Skeletal muscle satellite cell (primary cell): Measurements from ENCODE around the gene NEAT1.
A peak's percentile ranks its signal among the peaks of the same experiment; 100 is the strongest.
"Not testable (repeated sequence)": the region's sequence is repeated elsewhere in the genome, so short reads cannot be mapped to it uniquely, and the experiment has no call there.

Source experiments
- H3K27me3 ChIP-seq: 2 replicates; pipeline ENCODE4 v1.7.0; 2013; ENCODE audit warnings: low read length; ENCODE audit not compliant: control insufficient read depth, insufficient read depth
- H3K36me3 ChIP-seq: 2 replicates; pipeline ENCODE4 v1.7.0; 2013; ENCODE audit warnings: mild to moderate bottlenecking, control low read depth, low read length; ENCODE audit not compliant: insufficient read depth
- H3K4me1 ChIP-seq: 2 replicates; pipeline ENCODE4 v1.7.0; 2013; ENCODE audit warnings: low read length; ENCODE audit not compliant: control insufficient read depth, insufficient read depth
- H3K4me2 ChIP-seq: 2 replicates; pipeline ENCODE4 v1.7.0; 2013; ENCODE audit warnings: mild to moderate bottlenecking, low read length
- H3K4me3 ChIP-seq: 2 replicates; pipeline ENCODE4 v1.7.0; 2013; ENCODE audit warnings: low read length
- H3K9ac ChIP-seq: 2 replicates; pipeline ENCODE4 v1.7.0; 2013; ENCODE audit warnings: mild to moderate bottlenecking, low read depth, low read length, moderate library complexity
- H3K9me3 ChIP-seq: replicated peaks from 2 replicates; pipeline ENCODE4 v1.7.0; 2013; ENCODE audit warnings: mild to moderate bottlenecking, control low read depth, low read length

Gene NEAT1

DNA sequence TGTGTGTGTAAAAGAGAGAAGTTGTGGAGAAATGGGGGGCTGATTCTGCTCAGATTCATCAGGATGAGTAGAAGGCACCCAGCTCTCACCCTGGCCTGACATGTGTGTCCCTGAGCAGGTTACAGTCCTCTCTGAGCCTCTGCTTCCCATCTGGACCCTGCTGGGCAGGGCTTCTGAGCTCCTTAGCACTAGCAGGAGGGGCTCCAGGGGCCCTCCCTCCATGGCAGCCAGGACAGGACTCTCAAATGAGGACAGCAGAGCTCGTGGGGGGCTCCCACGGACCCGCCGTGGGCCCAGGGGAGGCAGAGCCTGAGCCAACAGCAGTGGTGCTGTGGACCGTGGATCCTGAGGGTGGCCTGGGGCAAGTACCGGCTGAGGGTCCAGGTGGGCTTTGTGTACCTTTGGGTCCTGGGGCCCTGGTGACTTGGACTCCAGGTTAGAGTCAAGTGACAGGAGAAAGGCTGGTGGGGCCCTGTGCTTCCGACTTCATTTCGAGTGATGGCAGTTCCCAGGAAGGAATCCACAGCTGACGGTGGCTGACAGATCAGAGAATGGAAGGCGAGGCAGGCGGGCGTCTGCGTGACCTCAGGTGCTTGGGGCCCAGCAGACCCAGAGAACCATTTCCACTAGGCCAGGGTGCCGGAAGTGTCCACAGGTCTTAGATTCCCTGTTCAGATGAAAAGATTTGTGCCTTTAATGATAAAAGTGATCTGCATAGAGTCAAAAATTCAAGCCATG lies 21.9 kb downstream of the NEAT1 start:
- Histone ChIP-seq H3K4me2 (peak overlapping the region; percentile 35), H3K27me3 (no peaks in the 10 kb centered on the region), H3K9me3 (no peaks in the 10 kb centered on the region), H3K36me3 (peaks cover 64% of the 10 kb centered on the region), H3K9ac (peak overlapping the region; percentile 22), H3K4me3 (no peak overlapping the region), H3K4me1 (peaks cover 65% of the 10 kb centered on the region)

DNA sequence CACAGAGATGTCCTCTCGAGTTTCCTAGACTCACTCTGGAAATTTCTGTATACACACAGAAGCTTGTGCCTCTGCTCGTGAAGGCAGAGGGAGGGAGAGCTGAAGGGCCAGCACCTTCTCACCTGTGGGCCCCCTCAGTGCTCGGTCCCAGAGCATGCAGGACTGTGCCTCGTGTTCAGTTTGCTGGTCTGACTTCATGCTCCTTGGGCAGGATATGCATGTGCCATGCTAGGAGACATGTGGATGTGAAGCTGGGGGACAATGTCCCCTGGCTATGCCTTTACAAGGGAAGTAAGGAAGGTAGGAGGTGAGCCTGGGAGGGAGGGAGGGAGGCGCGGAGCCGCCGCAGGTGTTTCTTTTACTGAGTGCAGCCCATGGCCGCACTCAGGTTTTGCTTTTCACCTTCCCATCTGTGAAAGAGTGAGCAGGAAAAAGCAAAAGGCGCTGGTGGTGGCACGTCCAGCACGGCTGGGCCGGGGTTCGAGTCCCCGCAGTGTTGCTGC lies 22.6 kb downstream of the NEAT1 start:
- Histone ChIP-seq H3K9me3 (no peaks in the 10 kb centered on the region), H3K4me2 (peak overlapping the region; percentile 35), H3K27me3 (no peaks in the 10 kb centered on the region), H3K4me3 (no peak overlapping the region), H3K9ac (peak overlapping the region; percentile 37), H3K4me1 (peaks cover 66% of the 10 kb centered on the region), H3K36me3 (peaks cover 57% of the 10 kb centered on the region)

DNA sequence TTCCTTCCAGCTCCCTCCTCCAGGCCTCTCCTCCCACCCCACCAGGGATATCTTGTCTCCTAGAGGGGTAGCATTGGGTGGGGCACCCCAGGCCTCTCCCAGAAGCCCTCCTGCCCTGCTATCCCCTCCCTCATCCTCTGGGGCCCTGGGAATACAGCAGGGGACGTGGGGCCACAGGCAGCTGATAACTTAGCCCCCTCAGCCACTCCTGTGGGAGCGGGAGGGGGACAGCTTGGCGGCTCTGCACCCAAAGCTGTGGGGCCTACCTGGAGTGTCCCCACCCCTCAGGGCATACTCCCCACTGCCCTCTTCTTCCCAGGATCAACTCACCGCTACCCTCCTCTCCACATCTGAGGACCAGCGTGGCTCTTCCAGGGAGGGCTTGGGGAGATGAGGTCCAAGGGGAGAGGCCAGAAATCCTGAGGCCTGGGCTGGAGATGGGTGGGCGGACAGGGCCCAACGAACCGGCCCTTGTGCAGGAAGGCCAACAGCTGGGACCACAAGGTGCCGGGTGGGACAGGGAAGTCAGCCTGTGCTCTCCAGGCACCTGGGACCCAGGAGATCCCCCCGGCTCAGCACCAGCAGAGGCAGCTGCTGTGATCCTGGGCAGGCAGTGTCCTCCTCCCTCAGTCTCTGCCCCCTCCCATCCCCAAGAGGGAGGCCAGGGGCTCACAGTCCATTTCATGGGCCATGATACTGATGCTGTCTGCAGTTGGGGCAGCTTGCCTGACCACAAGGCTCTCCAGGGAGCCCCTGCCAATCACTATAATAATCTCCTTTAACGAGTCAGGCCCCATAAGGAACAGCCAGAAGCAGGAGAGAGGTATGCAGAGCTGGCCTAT lies 23.2 kb downstream of the NEAT1 start:
- Histone ChIP-seq H3K36me3 (peaks cover 55% of the 10 kb centered on the region), H3K9me3 (no peaks in the 10 kb centered on the region), H3K4me1 (peaks cover 64% of the 10 kb centered on the region), H3K4me2 (peak overlapping the region; percentile 2), H3K9ac (peak overlapping the region; percentile 37), H3K4me3 (peak overlapping the region; percentile 22), H3K27me3 (no peaks in the 10 kb centered on the region)

DNA sequence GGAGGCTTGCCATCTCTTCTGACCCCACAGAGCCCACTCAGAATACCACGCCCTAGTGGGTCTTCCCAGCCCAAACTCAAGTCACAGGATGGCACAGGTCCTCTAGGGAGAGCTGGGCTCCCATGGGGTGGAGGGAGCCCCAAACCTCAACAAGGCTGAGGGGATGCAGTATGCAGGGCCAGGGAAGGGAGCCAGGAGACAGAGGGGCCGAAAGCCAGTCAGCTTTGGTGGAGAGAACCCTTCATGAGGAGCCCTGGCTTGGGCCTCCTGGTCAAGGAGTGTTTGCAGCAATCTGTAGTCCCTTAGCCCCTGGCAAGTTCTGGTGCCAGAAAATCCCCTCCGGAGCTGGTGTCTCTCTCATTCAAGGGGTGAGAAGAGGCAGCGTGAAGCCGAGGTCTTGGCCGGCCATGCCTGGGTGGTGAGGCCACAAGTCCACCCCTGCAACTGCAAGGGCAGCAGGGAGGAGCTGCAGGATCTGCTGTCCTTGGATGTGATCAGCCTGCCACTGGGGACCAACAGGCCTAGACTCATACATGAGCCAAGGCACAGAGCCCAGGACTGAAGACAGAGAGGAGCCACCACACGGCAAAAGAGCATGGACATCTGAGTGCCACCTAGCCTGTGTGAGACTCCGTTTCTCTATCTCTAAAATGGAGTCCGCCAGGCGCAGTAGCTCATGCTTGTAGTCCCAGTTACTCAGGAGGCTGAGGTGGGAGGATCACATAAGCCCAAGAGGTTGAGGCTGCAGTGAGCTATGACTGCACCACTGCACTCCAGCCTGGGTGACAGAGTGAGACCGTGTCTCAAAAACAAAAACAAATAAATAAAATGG lies 24.1 kb downstream of the NEAT1 start:
- Histone ChIP-seq H3K9ac (peak overlapping the region; percentile 37), H3K27me3 (no peaks in the 10 kb centered on the region), H3K4me3 (no peak overlapping the region), H3K9me3 (no peaks in the 10 kb centered on the region), H3K4me2 (peak overlapping the region; percentile 2), H3K4me1 (peaks cover 63% of the 10 kb centered on the region), H3K36me3 (peaks cover 55% of the 10 kb centered on the region)

DNA sequence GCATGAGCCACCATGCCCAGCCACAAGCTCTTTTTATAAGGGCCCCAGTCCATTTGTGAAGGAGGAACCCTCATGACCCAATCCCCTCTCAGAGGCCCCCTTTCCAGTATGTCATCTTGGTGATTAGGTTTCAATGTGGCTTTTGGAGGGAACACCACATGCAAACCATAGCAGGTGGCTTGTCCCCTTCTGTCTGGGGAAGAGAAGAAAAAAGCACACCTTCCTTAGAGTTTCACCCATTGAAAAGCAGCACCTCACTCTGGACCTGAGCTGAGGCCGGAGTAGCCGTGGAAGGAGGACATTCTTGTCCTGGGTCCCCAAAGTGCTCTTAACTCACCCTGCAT lies 25.4 kb downstream of the NEAT1 start:
- Histone ChIP-seq H3K9ac (peak overlapping the region; percentile 48), H3K4me2 (peak overlapping the region; percentile 43), H3K4me3 (peak overlapping the region; percentile 10), H3K9me3 (no peaks in the 10 kb centered on the region), H3K36me3 (peaks cover 58% of the 10 kb centered on the region), H3K4me1 (peaks cover 60% of the 10 kb centered on the region), H3K27me3 (no peaks in the 10 kb centered on the region)

DNA sequence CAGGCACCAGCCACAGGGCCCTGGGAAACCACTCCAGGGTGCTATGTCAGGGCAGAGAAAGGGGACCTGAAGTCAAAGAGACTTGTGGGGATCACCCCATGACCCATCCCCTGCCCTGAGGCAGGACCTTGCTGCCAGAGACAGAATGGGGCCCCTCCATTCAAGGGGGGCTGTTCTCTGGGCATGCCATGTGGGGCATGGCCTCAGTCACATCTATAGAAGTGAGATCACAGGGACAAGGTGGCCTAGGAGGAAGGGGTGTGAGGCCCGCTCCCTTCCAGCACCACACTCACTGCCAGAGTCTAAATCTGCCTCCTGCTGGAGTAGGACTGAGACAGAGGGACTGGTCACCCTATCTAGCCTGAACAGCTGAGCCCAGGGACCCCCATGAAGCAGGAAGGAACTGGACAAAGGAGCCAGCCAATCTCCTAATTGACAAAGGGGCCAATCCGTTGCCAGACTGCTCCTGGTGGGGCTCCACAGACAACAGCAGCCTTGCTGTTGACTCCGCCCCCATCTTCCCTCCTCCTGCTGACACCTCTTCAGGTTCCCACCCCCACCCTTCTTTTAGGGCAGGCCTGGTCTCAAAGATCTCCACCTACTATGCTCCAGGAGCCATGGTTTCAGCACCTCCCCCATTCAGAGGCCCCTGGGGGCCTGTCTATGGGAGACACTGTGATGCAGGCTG lies 26.0 kb downstream of the NEAT1 start:
- peak overlapping the region; percentile 10 for H3K4me3 ChIP-seq
- H3K9me3 ChIP-seq = no peaks in the 10 kb centered on the region
- H3K36me3 ChIP-seq = peaks cover 54% of the 10 kb centered on the region
- peak overlapping the region; percentile 48 for H3K9ac ChIP-seq
- H3K27me3 ChIP-seq = no peaks in the 10 kb centered on the region
- peak overlapping the region; percentile 43 for H3K4me2 ChIP-seq
- H3K4me1 ChIP-seq = peaks cover 59% of the 10 kb centered on the region

DNA sequence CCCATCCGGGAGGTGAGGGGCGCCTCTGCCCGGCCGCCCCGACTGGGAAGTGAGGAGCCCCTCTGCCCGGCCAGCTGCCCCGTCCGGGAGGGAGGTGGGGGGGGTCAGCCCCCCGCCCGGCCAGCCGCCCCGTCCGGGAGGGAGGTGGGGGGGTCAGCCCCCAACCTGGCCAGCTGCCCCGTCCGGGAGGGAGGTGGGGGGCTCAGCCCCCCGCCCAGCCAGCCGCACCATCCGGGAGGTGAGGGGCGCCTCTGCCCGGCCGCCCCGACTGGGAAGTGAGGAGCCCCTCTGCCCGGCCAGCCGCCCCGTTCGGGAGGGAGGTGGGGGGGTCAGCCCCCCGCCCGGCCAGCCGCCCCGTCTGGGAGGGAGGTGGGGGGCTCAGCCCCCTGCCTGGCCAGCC lies 28.7 kb downstream of the NEAT1 start:
- not testable (repeated sequence) for H3K4me3 ChIP-seq, H3K9me3 ChIP-seq, H3K27me3 ChIP-seq, H3K9ac ChIP-seq, H3K4me2 ChIP-seq
- H3K36me3 ChIP-seq = peaks cover 27% of the 10 kb centered on the region
- H3K4me1 ChIP-seq = peaks cover 62% of the 10 kb centered on the region

DNA sequence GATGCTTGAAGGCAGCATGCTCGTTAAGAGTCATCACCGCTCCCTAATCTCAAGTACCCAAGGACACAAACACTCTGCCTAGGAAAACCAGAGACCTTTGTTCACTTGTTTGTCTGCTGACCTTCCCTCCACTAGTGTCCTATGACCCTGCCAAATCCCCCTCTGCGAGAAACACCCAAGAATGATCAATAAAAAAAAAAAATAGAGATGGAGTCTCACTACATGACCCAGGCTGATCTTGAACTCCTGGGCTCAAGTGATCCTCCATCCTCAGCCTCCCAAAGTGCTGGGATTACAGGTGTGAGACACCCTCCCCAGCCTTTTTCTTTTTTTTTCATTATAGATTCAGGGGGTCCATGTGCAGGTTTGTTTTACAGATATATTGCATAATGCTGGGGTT lies 29.7 kb downstream of the NEAT1 start:
- H3K4me3 ChIP-seq, H3K27me3 ChIP-seq, H3K9me3 ChIP-seq: not testable (repeated sequence)
- Histone ChIP-seq H3K4me1 (peaks cover 52% of the 10 kb centered on the region), H3K36me3 (peaks cover 20% of the 10 kb centered on the region), H3K9ac (peak overlapping the region; percentile 38), H3K4me2 (peak overlapping the region; percentile 36)

DNA sequence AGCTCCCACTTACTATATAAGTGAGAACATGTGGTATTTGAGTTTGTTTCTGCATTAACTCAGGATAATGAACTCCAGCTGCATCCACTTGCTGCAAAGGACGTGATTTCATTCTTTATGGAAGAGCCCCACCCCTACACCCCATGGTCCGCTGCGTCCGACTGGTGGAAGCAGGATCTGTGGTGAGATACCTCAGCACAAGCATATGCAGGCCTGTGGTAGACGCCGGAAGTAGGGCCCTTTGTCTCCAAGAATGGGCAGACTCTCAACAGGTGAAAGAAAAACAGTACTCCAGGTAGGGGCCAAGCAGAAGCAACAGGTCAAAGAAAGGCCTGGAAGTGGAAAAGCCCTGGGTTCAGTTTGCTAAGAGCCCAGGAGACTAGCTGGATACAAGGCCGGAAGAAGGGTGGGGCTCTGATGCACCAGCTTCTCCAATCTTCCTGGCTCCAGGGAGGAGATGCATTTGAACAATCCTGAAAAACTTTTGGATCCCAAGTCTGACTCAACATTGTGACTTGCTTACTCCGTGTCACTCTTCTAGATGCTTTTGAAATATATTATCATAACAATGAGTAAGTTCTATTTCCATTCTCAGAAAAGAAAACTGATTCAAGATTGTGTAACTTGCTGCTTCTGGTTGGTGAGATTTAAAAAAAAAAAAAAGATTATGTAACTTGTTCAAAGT lies 30.4 kb downstream of the NEAT1 start:
- Histone ChIP-seq H3K4me1 (peaks cover 47% of the 10 kb centered on the region), H3K9me3 (no peaks in the 10 kb centered on the region), H3K4me3 (no peak overlapping the region), H3K9ac (peak overlapping the region; percentile 38), H3K36me3 (peaks cover 14% of the 10 kb centered on the region), H3K27me3 (no peaks in the 10 kb centered on the region), H3K4me2 (peak overlapping the region; percentile 36)

DNA sequence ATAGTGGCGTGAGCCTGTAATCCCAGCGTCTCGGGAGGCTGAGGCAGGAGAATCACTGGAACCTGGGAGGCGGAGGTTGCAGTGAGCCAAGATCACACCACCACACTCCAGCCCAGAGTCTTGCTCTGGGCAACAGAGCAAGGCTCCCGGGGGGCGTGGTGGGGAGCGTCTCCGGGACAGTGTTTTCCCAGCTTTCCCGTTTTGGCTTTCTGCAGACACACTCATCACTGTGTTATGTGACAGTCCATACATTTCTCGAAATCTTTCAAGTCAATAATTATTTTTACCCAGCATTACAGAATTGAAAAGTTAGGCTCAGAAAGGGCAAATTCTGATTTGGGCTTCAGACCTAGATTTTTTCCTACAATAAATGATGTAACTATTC lies 31.7 kb downstream of the NEAT1 start:
- peaks cover 33% of the 10 kb centered on the region for H3K4me1 ChIP-seq
- H3K9me3 ChIP-seq = no peaks in the 10 kb centered on the region
- H3K9ac ChIP-seq = peak overlapping the region; percentile 86
- peak overlapping the region; percentile 80 for H3K4me2 ChIP-seq
- H3K36me3 ChIP-seq = peaks cover 6% of the 10 kb centered on the region
- peak overlapping the region; percentile 65 for H3K4me3 ChIP-seq
- H3K27me3 ChIP-seq = no peaks in the 10 kb centered on the region
